Activated CD4-positive, alpha-beta T cell treated with anti-CD3 and anti-CD28 coated beads for 24 hours (primary cell): ENCODE data around the gene HEXIM2.
"Not testable (repeated sequence)": the region's sequence is repeated elsewhere in the genome, so short reads cannot be mapped to it uniquely, and the experiment has no call there.

Experiments
- DNase-seq, 2 donors: peaks; one replicate each; pipeline ENCODE4 v3.0.0-alpha.2; 2020; ENCODE audit warnings: low read depth in 2 of 2

Gene HEXIM2, protein sequence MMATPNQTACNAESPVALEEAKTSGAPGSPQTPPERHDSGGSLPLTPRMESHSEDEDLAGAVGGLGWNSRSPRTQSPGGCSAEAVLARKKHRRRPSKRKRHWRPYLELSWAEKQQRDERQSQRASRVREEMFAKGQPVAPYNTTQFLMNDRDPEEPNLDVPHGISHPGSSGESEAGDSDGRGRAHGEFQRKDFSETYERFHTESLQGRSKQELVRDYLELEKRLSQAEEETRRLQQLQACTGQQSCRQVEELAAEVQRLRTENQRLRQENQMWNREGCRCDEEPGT

DNA sequence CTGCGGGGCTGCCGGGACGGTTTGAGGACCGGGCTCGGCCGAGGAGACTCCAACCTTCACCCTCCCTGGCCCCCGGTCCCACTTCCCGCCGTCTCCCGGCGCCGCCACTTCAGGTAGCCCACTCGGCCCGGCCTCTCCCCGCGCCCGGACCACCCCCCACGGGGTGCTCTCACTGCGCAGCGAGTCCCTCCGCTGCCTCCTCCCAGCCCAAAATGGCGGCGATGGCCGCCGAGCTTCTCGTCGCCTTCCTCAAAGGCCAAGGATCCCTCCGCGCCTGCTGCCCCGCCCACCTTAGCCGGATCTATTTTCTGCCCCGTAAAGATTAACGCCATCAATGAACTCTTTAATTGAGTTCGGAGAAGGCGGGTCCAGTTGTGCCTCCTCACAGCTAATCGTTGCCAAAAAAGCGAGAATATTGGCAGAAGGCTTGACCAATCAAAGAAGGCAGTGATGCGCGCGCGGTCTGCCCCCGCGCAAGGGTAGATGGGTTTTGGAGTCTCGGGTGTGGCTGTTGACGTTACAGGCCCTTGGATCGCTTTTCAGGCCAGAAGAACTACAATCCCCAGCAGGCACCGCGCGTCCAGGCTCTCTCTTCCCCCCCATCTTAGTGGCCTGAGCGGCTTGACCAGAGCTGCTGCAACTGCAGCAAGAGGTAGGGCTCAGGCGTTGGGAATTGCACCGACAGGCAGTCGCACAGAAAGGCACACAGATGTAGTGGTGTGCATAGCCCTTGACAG is at the start of gene HEXIM2:
Gene HEXIM2 (plus strand): TSS at position 588 of the 737 bp plus-strand sequence. CDS start 919 bp downstream, outside the sequence.
- DNase-seq: peak; percentile 96 to 98

DNA sequence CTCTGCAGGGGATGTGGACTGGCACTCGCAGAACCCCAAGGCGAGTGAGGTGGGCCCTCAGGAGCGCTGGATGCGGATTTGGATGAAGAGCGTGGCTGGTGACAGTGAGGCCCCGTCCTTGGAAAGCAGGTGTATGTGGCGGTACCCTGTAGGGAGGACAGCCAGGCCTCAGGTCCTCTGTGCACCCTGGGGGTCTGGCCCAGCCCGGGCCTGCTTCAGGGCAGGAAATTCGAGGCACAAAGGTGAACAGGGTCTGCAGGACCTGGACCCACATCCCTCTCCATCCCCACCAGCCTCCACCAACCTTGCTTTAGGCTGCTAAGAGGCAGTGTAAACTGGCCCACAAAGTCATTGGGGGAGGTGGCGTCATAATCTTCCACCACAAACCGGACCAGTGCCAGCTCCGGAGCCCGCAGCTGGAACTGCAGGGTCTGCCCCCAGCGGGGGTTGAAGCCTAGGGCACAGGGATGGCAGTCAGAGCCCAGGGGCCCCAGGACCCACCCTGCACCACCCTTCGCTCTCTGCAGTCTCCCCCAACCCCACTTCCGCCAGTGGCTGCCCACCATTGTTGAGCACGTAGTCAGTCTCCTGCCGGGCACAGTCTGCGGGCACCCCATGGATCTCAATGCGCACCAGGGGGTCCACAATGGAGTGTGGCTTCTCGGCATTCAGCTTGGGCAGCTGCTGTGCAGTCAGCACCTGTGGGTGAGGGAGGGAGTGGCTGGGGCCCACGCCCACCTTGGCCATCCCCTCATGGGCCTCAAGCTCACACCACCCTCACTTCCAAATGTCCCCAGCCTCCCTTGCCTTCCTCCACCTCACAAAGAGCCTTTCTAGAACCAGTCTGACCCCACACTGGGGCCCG is 48.9 kb upstream of the HEXIM2 start:
- no peak for DNase-seq

DNA sequence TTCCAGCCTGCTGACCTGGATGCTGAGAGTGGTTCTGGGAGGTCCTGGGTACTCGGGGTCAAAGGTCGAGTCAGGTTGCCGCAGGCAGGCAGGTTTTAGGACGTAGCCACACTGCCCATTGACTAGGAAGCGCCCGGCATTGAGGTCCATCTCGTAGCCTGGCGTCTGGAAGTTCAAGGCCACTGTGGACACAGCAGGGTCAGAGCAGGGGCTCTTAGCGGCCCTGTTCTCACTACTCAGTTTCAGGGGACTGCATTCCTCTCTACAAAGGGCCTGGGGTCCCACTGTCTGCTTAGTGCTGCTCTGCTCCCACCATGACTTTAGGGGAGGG is 48.3 kb upstream of the HEXIM2 start:
- DNase-seq: no peak

DNA sequence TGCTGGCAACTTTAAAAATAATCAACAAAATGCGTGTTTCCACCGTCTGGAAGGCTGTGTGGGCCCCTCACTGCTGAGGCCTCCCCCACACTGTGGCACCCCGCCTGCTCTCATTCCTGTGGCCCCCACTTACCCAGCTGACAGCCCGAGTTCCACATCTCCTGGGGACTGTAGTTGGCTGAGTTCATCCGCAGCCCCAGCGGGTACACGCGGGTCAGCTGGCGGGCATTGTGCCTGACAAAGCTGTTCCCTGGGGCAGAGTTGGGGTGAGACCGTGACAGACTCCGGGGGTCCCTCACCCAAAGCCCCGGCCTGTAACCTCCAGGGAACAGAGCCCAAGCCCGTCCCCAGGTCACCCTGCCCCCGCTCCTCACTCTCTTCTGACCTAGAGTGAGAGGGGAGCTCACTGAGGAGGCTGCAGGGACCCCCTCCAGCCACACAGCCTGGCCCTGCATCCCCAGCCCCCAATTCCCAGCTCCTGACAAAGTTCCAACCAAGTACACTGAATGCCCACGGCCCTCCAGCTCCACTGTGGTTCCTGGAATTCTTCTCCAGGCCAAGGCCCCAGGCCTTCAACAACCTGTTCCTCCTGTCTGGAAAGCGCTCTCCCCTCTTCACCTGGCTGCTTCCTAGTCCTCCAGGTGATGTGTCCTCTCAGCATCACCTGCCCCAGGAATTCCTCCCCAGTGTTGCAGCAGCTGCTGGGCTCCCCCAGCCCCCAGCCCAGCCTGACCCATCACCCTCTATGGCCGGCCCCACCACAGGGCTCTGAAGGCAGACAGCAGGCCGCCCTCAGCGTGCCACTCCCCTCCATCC is 47.4 kb upstream of the HEXIM2 start:
- DNase-seq: no peak

DNA sequence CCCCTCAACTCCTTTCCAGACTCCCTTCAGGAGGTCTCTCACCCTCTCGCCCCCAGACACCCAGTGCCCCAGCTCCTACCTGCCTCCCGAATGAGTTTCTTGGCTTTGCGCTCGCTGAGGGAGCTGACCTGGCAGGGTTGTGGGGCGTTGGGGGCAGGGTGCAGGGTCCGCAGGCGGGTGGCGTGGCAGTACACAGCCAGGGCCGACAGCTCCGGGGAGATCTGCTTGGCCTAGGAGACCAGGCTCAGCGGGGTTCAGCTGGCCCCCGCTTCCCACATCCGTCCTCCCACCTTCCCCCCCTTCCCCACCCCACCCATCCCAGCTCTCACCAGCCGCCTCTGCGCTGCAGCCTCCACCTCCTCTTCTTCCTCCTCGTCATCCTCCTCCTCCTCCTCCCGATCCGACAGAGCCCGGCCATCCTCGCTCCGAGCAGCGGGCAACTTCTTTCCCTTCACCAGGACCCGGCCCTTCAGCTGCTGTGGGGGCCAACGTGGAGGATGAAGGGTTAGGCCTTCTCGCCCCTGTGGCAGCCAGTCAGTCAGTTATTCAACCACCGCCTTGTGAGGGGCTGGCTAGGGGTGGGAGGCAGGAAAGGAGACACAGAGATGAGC is 46.6 kb upstream of the HEXIM2 start:
- no peak for DNase-seq

DNA sequence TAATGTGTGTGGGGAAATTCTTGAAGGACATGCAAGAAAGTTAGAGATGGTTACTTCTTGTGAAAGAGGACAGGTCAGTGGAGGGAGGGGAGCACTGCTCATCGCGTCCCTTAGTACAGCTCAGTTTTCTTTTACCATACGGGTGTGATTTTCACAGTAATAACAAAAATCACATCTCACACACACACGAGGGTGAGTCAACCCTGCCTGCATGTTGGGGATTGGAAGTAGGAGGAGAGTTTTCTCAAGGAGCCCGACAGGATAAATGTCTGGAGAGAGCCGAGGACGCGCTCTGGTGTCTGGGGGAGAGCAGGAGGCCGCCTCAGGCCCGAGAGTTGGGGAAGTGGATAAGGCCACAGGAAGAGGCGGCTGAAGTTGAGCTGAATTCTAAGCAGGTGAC is 45.8 kb upstream of the HEXIM2 start:
- DNase-seq: no peak

DNA sequence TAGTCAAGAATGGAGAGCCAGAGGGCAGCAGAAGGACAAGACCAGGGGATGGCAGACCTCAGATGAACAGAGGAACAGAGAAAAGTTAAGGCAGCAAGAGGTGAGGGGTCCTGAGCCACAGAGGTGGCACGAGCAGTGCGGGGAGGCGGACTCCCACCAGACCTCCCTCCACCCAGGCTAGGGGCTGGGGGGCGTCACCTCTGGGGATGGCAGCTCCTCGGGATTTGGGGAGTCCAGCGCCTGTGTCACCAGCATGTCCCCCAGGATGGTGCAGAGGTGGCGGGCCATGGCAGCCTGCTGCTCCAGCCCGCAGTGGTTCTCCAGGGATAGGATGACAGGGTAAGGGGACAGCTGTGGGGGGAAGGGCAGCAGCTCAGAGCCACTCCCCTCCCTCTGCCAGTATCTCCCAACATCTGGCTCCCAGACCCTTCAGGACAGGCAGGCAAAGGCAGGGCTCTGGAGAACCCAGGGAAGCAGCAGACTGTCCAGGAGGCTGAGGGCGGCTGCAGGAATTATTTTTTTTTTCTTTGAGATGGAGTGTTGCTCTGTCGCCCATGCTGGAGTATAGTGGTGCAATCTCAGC is 45.1 kb upstream of the HEXIM2 start:
- no peak for DNase-seq

DNA sequence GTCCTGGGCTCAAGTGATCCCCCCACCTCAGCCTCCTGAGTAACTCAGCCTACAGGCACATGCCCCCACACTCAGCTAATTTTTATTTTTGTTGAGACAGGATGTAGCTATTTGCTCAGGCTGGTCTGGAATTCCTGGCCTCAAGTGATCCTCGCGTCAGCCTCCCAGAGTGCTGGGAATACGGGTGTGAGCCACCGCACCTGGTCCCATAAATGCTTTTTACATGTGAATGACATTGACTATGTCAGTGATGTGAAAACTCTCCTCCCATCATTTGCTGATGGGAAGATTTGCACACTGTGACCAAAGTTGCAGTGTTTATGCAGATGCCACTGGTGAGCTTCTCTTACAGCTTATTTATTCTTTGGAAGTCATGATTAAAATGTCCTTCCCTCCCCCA is 44.3 kb upstream of the HEXIM2 start:
- DNase-seq: no peak

DNA sequence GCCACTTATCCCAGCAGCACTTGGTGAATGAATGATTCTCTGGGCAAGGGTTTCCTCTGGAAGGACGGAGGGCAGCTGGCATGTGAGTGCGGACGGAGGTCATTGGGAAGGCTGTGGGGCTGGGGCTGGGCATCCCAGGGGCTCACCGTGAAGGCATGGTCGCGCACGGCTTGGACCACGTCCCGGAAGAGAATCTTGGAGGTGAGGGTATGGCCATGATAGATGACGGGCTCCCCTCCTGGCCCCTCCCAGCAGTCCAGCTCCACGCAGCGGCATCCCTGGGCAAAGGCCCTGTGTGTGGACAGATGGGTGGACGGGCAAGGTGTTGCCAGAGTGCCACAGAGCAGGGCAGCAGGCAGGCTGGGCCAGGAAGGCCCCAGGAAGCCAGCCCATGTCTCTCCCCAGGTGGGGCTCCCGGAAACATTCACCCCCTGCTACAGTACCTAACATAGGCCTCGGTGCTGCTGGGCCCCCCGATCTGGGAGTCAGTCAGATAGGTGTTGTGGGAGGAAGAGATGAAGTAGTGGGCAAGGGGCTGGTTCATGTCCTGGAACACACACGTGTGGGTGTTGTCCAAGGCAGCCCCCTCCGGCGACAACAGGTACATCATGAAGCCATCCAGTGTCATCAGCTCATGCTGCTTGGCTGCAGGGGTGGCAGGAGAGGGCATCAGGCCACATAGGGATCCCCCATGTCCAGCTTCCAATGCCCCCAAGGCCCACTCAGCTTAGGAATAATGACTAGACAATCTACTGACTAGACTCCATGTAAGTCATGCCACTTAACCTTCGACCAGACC is 43.6 kb upstream of the HEXIM2 start:
- no peak for DNase-seq

DNA sequence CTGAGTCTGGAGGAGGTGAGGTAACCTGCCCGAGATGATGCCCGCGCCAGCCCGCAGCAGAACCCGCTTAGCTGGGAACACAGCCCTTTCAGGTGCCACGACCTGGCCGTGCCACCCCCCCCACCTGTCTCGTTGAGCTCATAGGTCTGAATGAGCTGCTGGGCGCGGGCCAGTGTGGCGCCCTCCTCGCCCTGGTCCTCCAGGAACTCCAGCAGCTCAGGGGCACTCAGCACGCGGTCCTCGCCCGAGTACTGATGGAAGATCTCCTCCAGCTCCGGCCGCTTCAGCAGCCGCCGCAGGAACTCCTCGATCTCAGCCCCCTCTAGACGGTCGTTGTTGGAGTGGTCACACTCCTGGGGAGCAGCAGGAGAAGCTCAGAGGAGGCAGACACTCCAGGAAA is 43.0 kb upstream of the HEXIM2 start:
- DNase-seq: no peak

DNA sequence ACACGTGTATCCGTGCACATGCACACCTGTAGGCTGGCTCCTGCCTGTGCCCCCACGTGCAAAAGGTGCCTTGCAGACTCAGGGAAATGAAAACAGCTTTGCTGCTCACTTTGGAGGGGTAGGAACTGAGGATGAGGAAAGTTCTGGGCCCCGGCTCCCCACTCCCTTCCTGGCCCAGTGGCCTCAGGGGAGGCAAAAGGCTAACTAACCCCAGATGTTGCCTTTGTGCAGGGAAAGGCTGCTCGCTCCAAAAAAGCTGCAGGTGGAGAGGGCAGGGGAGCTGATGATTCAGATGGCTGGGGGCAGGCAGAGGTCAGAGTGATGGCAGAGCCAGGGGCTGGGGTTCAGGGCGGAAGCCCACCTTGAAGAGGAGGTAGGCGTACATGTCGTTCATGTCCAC is 41.7 kb upstream of the HEXIM2 start:
- DNase-seq: no peak

DNA sequence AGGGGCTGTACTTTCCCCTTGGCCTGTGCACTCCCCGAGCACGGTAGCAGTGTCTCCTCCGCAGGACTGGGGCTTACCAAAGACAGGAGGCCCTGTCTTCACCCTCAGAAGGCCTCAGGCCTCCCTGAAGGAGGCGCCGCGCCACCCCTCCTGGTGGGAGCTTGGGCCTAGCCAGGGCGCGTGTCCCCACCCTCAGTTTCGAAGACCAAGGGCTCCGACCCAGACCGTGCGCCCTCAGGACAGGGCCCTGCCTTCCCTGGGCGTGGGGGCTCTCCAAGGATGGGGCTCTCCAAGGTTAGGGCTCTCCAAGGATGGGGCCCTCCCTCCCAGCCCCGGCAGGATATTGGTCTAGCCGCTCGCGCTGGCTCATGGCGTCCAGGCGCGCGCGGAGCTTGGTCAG is 41.1 kb upstream of the HEXIM2 start:
- no peak for DNase-seq

DNA sequence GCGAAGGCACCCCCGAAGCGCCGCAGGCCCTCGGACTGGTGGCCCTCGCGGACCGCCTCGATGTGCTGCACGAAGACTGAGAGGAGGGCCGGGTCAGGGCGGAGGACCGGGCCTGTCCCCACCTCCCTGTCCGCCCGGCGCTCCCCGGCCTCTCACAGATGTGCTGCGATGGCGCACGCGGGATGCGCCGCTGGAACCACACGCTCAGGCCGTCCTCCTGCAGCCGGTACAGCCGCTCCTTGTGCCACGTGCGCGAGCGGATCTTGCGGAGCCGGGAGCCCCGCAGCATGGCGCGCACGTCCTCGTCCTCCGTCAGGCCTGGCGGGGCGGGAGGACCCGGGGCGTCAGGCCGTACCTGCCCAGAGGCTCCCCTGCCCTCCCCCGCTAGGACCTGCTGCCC is 40.6 kb upstream of the HEXIM2 start:
- DNase-seq: no peak

DNA sequence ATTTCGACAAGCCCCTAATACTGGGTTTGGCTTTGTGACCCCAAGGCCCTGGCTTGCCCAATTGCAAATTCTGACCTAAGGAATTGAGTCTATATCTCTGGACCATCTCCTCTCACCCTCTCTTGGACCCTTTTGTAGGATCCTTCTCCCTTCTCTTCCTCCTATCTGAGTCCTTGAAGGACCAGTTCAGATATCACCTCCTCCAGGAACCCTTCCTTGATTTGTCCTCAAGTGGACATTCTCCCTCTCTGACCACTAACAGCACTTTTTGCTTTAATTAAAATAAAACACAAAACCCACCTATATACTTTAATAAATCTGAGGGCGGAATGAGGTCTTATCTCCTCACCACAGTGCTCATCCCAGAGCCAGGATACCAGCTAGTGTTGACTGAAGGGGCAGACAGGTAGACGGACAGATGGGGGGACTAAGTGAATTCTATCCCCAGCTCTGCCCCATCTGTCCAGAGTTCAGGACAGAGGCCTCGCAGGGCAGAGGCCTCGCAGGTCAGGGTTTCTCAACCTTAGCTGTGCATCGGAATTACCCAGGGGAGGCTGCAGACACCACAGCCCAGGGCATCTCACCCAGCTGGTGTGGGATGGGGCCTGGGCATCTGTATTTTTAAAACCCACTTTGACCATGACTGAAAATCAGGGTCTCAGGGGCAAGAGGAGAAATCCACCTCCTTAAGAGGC is 38.5 kb upstream of the HEXIM2 start:
- no peak for DNase-seq

DNA sequence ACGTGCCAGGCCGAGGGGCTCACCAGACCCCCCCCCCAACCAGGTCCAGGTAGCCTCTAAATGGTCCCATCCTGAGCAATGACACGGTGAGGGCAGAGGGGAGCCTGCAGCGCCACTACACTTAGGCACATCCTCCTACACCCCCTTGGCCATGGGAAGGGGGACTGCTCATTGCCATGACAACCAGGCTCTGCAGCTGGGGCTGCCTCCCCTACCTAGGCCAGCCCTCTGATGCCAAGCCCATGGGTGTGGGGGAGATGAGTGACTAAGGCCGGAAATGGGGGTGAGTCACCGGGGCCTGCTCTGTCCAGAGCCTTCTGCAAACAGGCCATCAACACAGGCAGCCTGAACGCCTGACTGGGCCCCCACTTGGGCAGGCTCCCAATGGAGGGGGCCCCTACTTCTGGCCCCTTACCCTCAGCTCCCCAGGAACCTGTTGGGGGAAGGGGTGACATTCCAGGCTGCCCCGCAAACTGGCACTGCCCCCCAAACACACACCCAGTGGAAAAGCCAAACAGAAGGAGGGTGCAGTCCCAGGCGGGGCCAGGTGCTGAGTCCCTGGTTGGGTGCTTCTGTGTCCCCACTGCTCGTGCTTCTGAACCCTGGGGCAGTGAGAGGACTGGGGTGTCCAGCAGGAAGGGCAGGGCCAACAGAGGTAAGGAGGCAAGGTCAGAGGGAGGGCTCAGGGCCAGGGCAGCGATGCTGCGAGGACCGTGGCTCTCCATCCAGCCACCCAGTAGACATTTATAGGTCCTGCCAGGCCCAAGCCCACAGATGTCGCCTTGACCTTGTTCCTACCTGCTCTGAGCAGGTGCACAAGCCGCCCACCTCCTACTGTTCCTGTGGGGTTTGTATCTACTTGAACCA is 37.5 kb upstream of the HEXIM2 start:
- DNase-seq: no peak

DNA sequence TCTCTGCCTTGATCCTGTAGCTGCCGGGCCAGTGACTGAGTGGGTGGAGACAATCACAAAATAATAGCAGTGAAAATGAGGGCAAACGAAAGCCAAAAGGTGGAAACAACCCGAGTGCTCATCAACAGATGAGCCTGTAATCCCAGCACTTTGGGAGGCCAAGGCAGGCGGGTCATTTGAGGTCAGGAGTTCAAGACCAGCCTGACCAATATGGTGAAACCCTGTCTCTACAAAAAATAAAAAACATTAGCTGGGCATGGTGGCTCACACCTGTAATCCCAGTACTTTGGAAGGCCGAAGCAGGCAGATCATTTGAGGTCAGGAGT is 36.9 kb upstream of the HEXIM2 start:
- DNase-seq: not testable (repeated sequence)

DNA sequence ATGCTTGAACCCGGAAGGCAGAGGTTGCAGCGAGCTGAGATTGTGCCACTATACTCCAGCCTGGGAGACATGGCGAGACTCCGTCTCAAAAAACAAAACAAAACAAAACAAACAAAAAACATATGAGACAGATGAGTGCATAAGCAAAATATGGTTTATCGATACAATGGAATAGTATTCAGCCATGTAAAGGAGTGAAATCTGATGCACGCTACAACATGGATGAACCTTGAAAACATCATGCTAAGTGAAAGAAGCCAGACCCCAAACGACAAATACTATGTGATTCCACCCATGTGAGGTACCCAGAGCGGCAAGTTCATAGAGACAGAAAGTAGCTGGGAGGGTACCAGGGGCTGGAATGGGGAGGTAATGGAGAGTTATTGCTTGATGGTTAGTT is 36.2 kb upstream of the HEXIM2 start:
- no peak for DNase-seq

DNA sequence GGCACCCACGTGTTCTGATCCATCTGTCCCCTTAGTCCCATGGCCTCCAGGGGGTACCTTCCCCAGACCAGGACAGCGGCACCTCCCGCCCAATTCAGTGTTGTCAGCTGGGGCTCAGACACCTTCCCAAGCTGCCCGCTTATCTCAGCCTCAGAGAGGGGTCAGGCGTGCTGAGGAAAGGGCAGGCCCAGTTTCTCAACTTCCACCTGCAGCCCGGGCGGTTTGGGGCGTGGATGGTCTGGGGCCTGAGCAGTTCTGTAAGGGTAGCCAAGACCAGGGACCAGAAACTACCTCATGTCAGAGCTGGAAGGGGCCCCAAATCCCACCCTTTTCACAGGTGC is 34.5 kb upstream of the HEXIM2 start:
- DNase-seq: no peak
